ENCODE measurements around the gene HDAC3.

HDAC3 gene

GRCh38 chr5:141636413-141637122 lies at the start of gene HDAC3, which contains the start of gene RELL2:
TSS of gene HDAC3 (minus strand) at chr5:141636849. CDS start at chr5:141636790, 59 bp downstream.
TSS of gene RELL2 (plus strand) at chr5:141636997. CDS start at chr5:141638226, 1,229 bp downstream.
- TF ChIP-seq ZNF274 (IDR thresholded peaks at IDR 0.05; ENCODE audit: low read depth, low read length), result no peak
- H3K4me3 ChIP-seq (ENCODE audit: low read length), result peak within 1 kb of the TSS; percentile 87

DNA sequence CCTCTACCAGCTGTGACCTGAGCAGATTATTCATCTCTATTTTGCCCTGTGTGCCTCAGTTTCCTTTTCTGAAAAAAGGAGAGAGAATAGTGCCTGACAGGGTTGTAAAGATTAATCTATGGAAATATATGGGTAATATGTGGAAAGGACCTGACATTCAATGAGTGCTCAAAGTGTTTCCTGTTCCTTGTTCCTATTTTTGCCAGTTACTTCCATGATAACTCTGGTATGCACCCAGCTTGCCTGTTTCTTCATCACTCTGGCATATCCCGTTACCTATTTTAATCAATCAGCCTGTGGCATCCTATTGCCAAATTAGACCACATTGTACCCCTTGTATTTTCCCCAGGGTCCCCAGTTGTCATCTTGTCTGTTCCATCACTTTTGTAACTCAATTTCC lies 48.9 kb upstream of the HDAC3 start:
- no peak for TF ChIP-seq ZNF274 (IDR thresholded peaks at IDR 0.05; ENCODE audit: low read depth, low read length)

DNA sequence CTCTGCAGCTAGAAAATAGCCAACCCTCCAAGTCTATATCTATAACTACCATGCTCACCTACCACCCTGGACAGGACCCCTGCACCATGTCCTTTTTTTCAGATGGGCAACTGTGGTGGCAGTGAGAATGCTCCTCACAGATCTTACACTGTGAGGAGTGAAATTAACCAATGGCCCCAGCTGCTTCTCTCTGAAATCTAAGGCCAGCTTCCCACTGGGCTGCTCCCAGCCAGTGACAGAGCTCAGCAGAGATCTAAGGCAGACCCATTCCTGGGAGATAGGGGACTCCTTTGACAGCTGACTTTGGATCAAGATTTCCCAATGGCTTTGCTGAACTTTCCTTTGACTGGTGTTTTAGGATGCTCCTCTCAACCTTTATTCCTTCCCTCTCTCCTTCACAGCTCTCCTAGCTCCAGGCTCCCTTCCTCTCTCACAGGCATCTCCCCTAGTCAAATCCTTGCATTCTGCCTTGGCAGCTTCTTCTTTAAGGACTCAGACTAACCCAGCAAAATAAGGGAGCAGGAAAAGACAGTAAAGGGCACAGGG lies 47.0 kb upstream of the HDAC3 start:
- no peak for TF ChIP-seq ZNF274 (IDR thresholded peaks at IDR 0.05; ENCODE audit: low read depth, low read length)
- H3K4me3 ChIP-seq (ENCODE audit: low read length), result no peak overlapping the region

More for the DNA sequence above, 48.9 kb upstream of the HDAC3 start:
- no peak overlapping the region for H3K4me3 ChIP-seq (ENCODE audit: low read length)

DNA sequence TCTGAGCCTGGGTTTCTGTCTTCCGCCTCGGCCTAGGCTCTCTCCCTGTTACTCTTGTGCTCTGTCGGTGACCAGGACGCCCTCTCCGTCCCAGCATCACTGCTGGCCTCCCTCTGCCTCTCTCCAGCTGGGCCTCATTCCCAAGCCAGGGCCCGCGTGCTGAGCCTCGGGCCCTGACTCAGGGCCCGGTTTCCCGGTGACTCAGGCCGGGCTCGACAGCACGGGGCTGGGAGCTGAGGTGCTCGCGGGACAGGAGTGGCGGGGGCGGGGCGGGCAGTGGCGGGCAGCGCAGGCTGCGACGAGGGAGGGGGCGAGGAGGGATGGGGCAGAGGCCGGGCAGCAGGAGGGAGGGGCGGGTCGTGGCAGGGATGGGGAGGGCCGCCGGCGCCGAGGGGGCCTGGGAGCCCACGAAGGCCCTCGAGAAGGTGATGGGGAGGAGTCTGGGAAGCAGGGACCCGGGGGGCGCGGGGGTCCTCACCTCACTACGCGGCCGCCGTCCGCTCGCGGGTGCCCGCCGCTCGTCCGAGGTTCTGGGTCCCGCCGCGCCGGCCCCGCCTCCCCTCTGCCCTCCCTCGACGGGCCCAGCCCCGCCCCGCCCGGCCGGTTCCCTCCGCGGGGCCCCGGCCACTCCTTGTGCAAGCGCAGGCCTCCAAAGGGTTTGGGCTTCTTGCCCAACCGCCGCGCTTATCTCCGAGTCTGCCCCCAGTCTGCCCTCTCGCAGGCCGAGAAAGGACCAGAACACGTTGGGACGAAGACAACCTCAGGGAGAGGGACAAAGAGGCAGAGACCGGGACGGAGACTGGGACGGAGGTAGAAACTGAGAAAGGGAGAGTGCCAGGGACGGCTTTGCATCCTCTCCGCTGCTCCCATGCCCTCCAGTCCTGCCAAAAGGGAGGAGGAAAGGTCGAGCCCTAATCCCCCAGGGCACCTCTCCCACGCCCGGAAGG lies 45.3 kb upstream of the HDAC3 start, which contains the start of gene ARAP3:
Gene ARAP3, minus strand, starts transcription at position 536 of the 947 bp plus-strand sequence. CDS start 1,744 bp downstream, outside the sequence.
- no peak within 1 kb of the TSS for H3K4me3 ChIP-seq (ENCODE audit: low read length)
- no peak for TF ChIP-seq ZNF274 (IDR thresholded peaks at IDR 0.05; ENCODE audit: low read depth, low read length)

- no peak overlapping the region for H3K4me3 ChIP-seq (ENCODE audit: low read length)
- no peak for TF ChIP-seq ZNF274 (IDR thresholded peaks at IDR 0.05; ENCODE audit: low read depth, low read length)
These were observed 44.6 kb upstream of the HDAC3 start for GRCh38 chr5:141681295-141681694.

GRCh38 chr5:141680751-141681201 lies 44.1 kb upstream of the HDAC3 start:
- no peak overlapping the region for H3K4me3 ChIP-seq (ENCODE audit: low read length)
- TF ChIP-seq ZNF274 (IDR thresholded peaks at IDR 0.05; ENCODE audit: low read depth, low read length), result no peak

- TF ChIP-seq ZNF274 (IDR thresholded peaks at IDR 0.05; ENCODE audit: low read depth, low read length), result no peak
- no peak overlapping the region for H3K4me3 ChIP-seq (ENCODE audit: low read length)
These were observed 43.5 kb upstream of the HDAC3 start for GRCh38 chr5:141680178-141680577.

GRCh38 chr5:141677415-141677814 lies 40.8 kb upstream of the HDAC3 start:
- H3K4me3 ChIP-seq (ENCODE audit: low read length), result no peak overlapping the region
- TF ChIP-seq ZNF274 (IDR thresholded peaks at IDR 0.05; ENCODE audit: low read depth, low read length), result no peak

- TF ChIP-seq ZNF274 (IDR thresholded peaks at IDR 0.05; ENCODE audit: low read depth, low read length), result no peak
- H3K4me3 ChIP-seq (ENCODE audit: low read length), result no peak overlapping the region
These were observed 39.0 kb upstream of the HDAC3 start for GRCh38 chr5:141675672-141676071.

- H3K4me3 ChIP-seq (ENCODE audit: low read length), result no peak overlapping the region
- TF ChIP-seq ZNF274 (IDR thresholded peaks at IDR 0.05; ENCODE audit: low read depth, low read length), result no peak
These were observed 38.1 kb upstream of the HDAC3 start for GRCh38 chr5:141674747-141675146.

GRCh38 chr5:141672841-141673813 lies 36.5 kb upstream of the HDAC3 start:
- H3K4me3 ChIP-seq (ENCODE audit: low read length), result no peak overlapping the region
- no peak for TF ChIP-seq ZNF274 (IDR thresholded peaks at IDR 0.05; ENCODE audit: low read depth, low read length)

GRCh38 chr5:141672071-141672840 lies 35.6 kb upstream of the HDAC3 start:
- no peak for TF ChIP-seq ZNF274 (IDR thresholded peaks at IDR 0.05; ENCODE audit: low read depth, low read length)
- no peak overlapping the region for H3K4me3 ChIP-seq (ENCODE audit: low read length)
